SK-N-SH (cell line): ENCODE results near the gene NRF1. TPM values are rescaled to one million over a fixed set of nuclear protein-coding genes. Genes with fewer than 3 reads are reported as not detected.

ENCODE experiments used
- polyA plus RNA-seq, 3 experiments: library from polyadenylated mRNA; depleted of rRNA; stranded (reverse); fragments of >200 nt; gene quantifications; 2 replicates each; pipeline ENCODE4 v1.2.3, GENCODE V29; 2012
- small RNA-seq, 7 experiments: library from RNA; depleted of rRNA; stranded (forward); fragments of <200 nt; gene quantifications; one replicate each; pipeline ENCODE3, GENCODE V24; 2012

NRF1 gene
- polyA plus RNA-seq, 1 of the 3 experiments (the other 2 are of a cell fraction) = 10.9 TPM

Small RNA genes within 50 kb of the gene (small RNA-seq; reads per million reads assigned to genes)
- gene MIR182 (1,235 to 20,212 (median 10,987) reads per million in 7 experiments), gene MIR183 (573 to 10,853 (median 3,483) reads per million in 7 experiments), gene MIR96 (1.3 to 169 (median 65.1) reads per million in 7 experiments)

Other genes with a start within 250 kb of the NRF1 start
- 4.9 and 6.9 TPM in 2 replicates for gene STRIP2, start 177.3 kb upstream of the NRF1 start, polyA plus RNA-seq (2012; rRNA removed)
- gene SMKR1, start 109.2 kb upstream of the NRF1 start, polyA plus RNA-seq (2012; rRNA removed) = 5.8 and 8.1 TPM in 2 replicates